ENCODE data around the gene DIP2C.

DNA sequence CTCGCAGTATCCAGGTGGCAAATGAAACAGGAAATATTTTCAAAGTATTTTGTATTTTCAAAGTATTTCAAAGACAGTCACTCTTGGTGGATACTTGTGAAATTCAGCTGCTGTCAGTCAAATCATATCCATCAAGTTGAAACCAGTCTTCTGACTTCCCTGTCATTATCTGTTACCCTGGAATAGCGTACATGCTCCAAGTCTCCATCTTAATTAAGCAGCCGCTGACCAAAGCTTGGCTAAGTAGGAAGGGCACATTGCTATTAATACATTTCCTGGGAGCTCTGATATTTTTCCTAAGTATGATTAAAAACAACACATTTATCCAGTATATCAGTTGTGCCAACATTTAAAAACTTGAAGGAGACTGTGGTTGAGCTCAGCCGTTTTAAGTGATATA is 442.0 kb downstream of the DIP2C start:
- TF ChIP-seq, protein P1, sequence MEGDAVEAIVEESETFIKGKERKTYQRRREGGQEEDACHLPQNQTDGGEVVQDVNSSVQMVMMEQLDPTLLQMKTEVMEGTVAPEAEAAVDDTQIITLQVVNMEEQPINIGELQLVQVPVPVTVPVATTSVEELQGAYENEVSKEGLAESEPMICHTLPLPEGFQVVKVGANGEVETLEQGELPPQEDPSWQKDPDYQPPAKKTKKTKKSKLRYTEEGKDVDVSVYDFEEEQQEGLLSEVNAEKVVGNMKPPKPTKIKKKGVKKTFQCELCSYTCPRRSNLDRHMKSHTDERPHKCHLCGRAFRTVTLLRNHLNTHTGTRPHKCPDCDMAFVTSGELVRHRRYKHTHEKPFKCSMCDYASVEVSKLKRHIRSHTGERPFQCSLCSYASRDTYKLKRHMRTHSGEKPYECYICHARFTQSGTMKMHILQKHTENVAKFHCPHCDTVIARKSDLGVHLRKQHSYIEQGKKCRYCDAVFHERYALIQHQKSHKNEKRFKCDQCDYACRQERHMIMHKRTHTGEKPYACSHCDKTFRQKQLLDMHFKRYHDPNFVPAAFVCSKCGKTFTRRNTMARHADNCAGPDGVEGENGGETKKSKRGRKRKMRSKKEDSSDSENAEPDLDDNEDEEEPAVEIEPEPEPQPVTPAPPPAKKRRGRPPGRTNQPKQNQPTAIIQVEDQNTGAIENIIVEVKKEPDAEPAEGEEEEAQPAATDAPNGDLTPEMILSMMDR (conservative IDR thresholded peaks at IDR 0.05; ENCODE audit: low read length) = no peak
- TF ChIP-seq EZH2phosphoT487 (IDR thresholded peaks at IDR 0.05; ENCODE audit: borderline replicate concordance) = no peak

All from Loucy (cell line).